Stimulated activated naive CD4-positive, alpha-beta T cell treated with Interleukin-2 at 50 U/mL for 16 hours (primary cell): ENCODE data around the gene GRK5.

Source experiments
- DNase-seq: peaks from one replicate; lab custom pipeline; 2025; lab: John Stamatoyannopoulos, UW

Gene GRK5

GRCh38 chr10:119360181-119360921 lies 153.0 kb downstream of the GRK5 start:
- DNase-seq, result no peak

- no peak for DNase-seq
Measured at GRCh38 chr10:119361037-119361436, 153.7 kb downstream of the GRK5 start.

- no peak for DNase-seq
Measured at GRCh38 chr10:119362122-119362521, 154.8 kb downstream of the GRK5 start.

GRCh38 chr10:119364645-119365600 lies 157.6 kb downstream of the GRK5 start:
- no peak for DNase-seq

GRCh38 chr10:119365773-119366599 lies 158.6 kb downstream of the GRK5 start:
- no peak for DNase-seq

GRCh38 chr10:119367841-119368549 lies 160.6 kb downstream of the GRK5 start:
- no peak for DNase-seq

- no peak for DNase-seq
Measured at GRCh38 chr10:119368581-119368980, 161.2 kb downstream of the GRK5 start.

GRCh38 chr10:119368991-119369869 lies 161.9 kb downstream of the GRK5 start:
- DNase-seq, result no peak

- no peak for DNase-seq
Measured at GRCh38 chr10:119370111-119370741, 162.9 kb downstream of the GRK5 start.

GRCh38 chr10:119370972-119371703 lies 163.8 kb downstream of the GRK5 start:
- DNase-seq, result no peak

- no peak for DNase-seq
Measured at GRCh38 chr10:119371704-119372663, 164.6 kb downstream of the GRK5 start.

- no peak for DNase-seq
Measured at GRCh38 chr10:119373294-119374102, 166.1 kb downstream of the GRK5 start.

GRCh38 chr10:119374236-119374635 lies 166.9 kb downstream of the GRK5 start:
- no peak for DNase-seq

GRCh38 chr10:119375574-119376272 lies 168.4 kb downstream of the GRK5 start:
- DNase-seq, result no peak

- no peak for DNase-seq
Measured at GRCh38 chr10:119377451-119377957, 170.1 kb downstream of the GRK5 start.

- no peak for DNase-seq
Measured at GRCh38 chr10:119377958-119378736, 170.8 kb downstream of the GRK5 start.
